ENCODE data around the gene PLPP1. TPM values are rescaled to one million over a fixed set of nuclear protein-coding genes. Genes with fewer than 3 reads are reported as not detected.
"Not testable (repeated sequence)": the region's sequence is repeated elsewhere in the genome, so short reads cannot be mapped to it uniquely, and the experiment has no call there.

Gene PLPP1
- total RNA-seq, 4 donors from 2014 or later, result 26.1 to 140 (median 41.3) TPM

DNA sequence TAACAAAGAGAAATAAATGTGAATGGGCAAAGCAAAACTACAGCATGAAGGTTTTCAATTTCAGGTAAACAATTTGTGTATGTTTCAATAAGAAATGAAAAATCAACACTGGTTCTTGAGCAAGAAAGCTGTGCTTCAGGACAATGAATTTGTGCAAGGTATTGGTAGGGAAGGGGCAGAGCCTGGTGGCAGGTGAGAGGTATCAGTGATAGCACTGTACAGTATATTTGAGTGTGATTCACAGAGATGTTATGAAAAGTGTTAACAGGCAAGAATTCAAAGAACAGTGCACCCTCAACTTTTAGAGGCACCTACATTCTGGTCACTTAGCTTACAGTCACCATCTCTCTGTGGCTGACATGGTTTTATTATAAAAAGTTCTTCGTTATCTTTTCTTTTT is 25.7 kb downstream of the PLPP1 start:
- intact Hi-C loops (cut with DNase I), result no loop called here
- Histone ChIP-seq H3K27ac (no peak overlapping the region), H3K36me3 (no peaks in the 10 kb centered on the region), H3K9me3 (no peaks in the 10 kb centered on the region), H3K4me3 (no peak overlapping the region), H3K4me1 (peaks cover 0 to 57% (median 4%) of the 10 kb centered on the region in 3 donors), H3K27me3 (no peaks in the 10 kb centered on the region)
- 90 to 100% methylated on average over 1 of the region's 1 CpG for WGBS, 2 donors
- TF ChIP-seq POLR2A (IDR thresholded peaks at IDR 0.05) (no peak), CTCF (IDR thresholded peaks at IDR 0.05) (no peak)
- DNase-seq, result no peak

GRCh38 chr5:55507574-55507973 is 27.2 kb downstream of the PLPP1 start:
- H3K27ac ChIP-seq, result no peak overlapping the region
- intact Hi-C loops (cut with DNase I), result no loop called here
- WGBS, 2 donors, result 96 to 98% methylated on average over 2 of the region's 2 CpGs

DNA sequence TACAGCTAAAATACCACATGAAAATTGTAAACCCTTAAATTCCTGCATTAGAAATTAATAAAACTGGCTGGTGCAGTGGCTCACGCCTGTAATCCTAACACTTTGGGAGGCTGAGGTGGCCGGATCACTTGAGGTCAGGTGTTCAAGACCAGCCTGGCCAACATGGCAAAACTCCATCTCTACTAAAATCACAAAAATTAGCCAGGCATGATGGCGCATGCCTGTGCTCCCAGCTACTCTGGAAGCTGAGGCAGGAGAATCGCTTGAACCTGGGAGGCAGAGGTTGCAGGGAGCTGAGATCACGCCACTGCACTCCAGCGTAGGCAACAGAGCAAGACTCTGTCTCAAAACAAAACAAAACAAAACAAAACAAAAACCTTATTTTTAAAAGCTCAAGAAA is 29.1 kb downstream of the PLPP1 start:
- peaks cover 0 to 74% (median 4%) of the 10 kb centered on the region in 3 donors for H3K4me1 ChIP-seq

More at GRCh38 chr5:55507574-55507973, 27.2 kb downstream of the PLPP1 start:
- TF ChIP-seq CTCF (IDR thresholded peaks at IDR 0.05) (no peak), POLR2A (IDR thresholded peaks at IDR 0.05) (no peak)
- no peak overlapping the region for H3K4me3 ChIP-seq
- no peak for DNase-seq
- H3K4me1 ChIP-seq, result peaks cover 0 to 69% (median 4%) of the 10 kb centered on the region in 3 donors
- no peaks in the 10 kb centered on the region for H3K9me3 ChIP-seq
- no peaks in the 10 kb centered on the region for H3K27me3 ChIP-seq
- H3K36me3 ChIP-seq, result no peaks in the 10 kb centered on the region

DNA sequence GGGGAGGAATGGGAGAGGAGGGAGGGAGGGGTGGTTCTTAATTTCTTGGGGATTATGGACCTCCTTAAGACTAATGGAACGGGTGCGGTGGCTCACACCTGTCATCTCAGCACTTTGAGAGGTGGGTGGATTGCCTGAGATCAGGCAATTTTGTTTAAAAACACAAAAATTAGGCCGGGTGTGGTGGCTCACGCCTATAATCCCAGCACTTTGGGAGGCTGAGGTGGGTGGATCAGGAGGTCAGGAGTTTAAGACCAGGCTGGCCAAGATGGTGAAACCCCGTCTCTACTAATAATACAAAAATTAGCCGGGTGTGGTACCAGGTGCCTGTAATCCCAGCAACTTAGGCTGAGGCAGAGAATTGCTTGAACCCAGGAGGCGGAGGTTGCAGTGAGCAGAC is 30.8 kb downstream of the PLPP1 start:
- WGBS, 2 donors, result 90 to 94% methylated on average over 5 to 7 of the region's 7 CpGs
- H3K27me3 ChIP-seq; H3K4me3 ChIP-seq; intact Hi-C loops (cut with DNase I); H3K9me3 ChIP-seq; DNase-seq; H3K27ac ChIP-seq; H3K36me3 ChIP-seq: not testable (repeated sequence)
- peaks cover 0 to 58% (median 0%) of the 10 kb centered on the region in 3 donors for H3K4me1 ChIP-seq

More for the DNA sequence above, 29.1 kb downstream of the PLPP1 start:
- intact Hi-C loops (cut with DNase I); DNase-seq; H3K27me3 ChIP-seq; H3K4me3 ChIP-seq; H3K9me3 ChIP-seq; H3K27ac ChIP-seq; H3K36me3 ChIP-seq: not testable (repeated sequence)
- WGBS, 2 donors, result 77 to 92% methylated on average over 6 of the region's 6 CpGs

- TF ChIP-seq CTCF (IDR thresholded peaks at IDR 0.05) (no peak), POLR2A (IDR thresholded peaks at IDR 0.05) (no peak)
- WGBS, 2 donors, result 75 to 76% methylated on average over 3 of the region's 3 CpGs
- H3K27ac ChIP-seq, result no peak overlapping the region
- no peaks in the 10 kb centered on the region for H3K9me3 ChIP-seq
- no peak for DNase-seq
- no peaks in the 10 kb centered on the region for H3K27me3 ChIP-seq
- H3K4me1 ChIP-seq, result peaks cover 0 to 56% (median 0%) of the 10 kb centered on the region in 3 donors
- H3K36me3 ChIP-seq, result no peaks in the 10 kb centered on the region
- no peak overlapping the region for H3K4me3 ChIP-seq
- intact Hi-C loops (cut with DNase I), result no loop called here
These were observed 32.0 kb downstream of the PLPP1 start for GRCh38 chr5:55502759-55503158.

DNA sequence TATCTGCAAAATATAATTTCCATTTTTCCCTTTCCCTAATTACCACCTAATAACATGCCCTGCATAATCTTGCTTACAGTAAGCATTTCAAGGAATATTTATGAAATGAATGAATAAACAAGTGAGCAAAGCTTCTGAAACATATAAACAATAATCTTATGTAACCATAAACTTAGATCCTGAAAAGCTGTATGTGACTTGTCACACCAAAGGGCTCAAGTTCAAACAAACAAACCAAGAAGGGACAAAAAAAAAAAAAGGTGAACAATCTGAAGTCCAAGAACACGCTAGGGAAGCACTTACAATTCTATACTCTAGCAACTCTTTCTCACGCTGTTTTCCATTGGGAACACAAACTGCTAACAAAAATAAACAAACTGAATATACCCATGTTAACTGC is 36.3 kb downstream of the PLPP1 start:
- intact Hi-C loops (cut with DNase I), result no loop called here
- H3K27me3 ChIP-seq, result no peaks in the 10 kb centered on the region
- peaks cover 0 to 35% (median 0%) of the 10 kb centered on the region in 3 donors for H3K4me1 ChIP-seq
- no peaks in the 10 kb centered on the region for H3K9me3 ChIP-seq
- no peak for DNase-seq
- 76 to 90% methylated on average over 2 of the region's 2 CpGs for WGBS, 2 donors
- no peaks in the 10 kb centered on the region for H3K36me3 ChIP-seq
- TF ChIP-seq CTCF (IDR thresholded peaks at IDR 0.05) (no peak), POLR2A (IDR thresholded peaks at IDR 0.05) (no peak)
- H3K27ac ChIP-seq, result no peak overlapping the region
- no peak overlapping the region for H3K4me3 ChIP-seq
